ENCODE measurements around the gene PGPEP1.
"Not testable (repeated sequence)": the region's sequence is repeated elsewhere in the genome, so short reads cannot be mapped to it uniquely, and the experiment has no call there.

PGPEP1 gene

DNA sequence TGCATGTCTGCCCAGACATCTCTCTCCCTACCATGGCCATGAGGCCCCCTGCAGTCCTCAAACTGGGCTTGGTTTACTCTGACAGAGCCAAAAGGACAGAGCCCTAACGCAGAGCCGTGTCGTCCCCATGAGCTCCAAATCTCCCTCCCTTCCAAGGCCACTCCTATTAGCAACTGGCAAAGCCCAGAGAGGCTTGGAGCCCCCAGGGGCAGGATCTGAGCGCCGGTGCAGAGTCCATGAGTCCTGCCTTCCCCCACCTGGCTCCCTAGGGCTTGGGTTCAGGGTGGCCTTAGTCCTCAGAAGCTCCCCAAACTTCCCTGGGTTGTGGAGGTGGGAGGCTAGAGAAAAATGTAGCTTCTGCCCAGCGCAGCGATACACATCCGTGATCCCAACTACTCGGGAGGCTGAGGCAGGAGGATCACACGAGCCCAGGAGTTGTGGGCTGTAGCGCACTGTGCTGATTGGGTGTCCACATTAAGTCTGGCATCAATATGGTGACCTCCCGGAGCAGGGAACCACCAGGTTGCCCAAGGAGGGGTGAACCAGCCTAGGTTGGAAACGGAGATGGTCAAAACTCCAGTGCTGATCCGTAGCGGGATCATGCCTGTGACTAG, 7.4 kb upstream of the PGPEP1 start:
- DNase-seq (ENCODE audit: low read depth), result no peak

DNA sequence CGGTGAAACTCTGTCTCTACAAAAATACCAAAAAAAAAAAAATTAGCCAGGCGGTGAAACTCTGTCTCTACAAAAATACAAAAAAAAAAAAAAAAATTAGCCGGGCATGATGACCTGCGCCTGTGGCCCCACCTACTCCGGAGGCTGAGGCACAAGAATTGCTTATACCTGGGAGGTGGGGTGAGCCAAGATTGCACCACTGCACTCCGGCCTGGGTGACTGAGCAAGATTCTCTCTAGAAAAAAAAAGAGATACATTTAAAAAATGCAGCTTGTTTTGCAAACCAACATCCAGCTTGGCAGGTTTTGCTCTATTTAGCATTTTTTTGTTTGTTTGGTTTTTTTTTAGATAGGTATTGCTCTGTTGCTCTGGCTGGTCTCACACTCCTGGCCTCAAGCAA, 6.7 kb upstream of the PGPEP1 start:
- DNase-seq (ENCODE audit: low read depth), result no peak

DNA sequence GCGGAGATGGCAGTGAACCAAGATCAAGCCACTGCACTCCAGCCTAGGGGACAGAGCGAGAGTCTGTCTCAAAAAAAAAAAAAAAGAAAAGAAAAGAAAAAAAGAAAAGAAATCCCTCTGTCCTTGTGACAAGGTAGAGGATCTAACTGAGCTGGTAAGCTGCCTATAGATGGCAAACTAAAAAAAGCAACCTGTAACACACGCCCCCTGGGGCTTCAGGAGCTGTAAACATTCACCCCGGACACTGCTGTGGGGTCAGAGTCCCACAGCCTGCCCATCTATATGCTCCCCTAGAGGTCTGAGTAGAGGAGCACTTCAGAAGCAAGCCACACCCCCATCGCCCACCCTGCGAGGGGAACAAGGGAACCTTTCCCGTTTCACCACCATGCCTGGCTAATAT, 4.3 kb upstream of the PGPEP1 start:
- no peak for DNase-seq (ENCODE audit: low read depth)

DNA sequence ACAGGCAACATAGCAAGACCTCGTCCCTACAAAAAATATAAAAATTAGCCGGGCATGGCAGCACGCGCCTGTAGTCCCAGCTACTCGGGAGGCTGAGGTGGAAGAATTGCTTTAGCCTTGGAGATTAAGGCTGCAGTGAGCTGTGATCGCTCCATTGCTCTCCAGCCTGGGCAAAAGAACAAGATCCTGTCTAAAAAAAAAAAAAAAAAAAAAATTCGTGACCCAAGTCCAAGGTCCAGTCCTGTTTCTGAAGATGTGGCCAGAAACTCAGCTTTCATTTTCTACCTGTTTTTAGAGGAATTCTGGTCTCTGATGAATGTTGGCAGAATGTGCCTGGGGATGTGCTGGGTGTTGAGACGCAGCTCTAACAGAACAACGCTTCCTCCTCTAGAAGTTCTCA, 1.9 kb upstream of the PGPEP1 start:
- no peak for DNase-seq (ENCODE audit: low read depth)

DNA sequence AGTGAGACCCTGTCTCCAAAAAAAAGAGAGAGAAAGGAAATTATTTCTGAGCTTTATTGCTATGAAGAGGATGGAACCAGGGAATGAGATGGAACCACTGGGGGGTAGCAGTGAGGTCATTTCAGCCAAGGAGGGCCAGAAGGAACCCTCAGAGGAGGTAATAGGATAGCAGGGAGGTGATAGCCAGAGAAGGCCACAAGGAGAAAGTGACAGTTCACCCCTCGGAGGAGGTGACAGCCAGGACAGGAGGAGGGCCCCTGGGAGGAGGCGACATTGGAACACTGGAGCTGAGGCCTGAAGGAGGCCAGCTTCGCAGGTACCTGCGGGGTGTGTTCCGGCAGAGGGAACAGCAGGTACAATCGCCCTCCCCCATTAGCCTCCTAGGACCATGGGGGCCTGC, 675 bp upstream of the PGPEP1 start:
- no peak for DNase-seq (ENCODE audit: low read depth)

DNA sequence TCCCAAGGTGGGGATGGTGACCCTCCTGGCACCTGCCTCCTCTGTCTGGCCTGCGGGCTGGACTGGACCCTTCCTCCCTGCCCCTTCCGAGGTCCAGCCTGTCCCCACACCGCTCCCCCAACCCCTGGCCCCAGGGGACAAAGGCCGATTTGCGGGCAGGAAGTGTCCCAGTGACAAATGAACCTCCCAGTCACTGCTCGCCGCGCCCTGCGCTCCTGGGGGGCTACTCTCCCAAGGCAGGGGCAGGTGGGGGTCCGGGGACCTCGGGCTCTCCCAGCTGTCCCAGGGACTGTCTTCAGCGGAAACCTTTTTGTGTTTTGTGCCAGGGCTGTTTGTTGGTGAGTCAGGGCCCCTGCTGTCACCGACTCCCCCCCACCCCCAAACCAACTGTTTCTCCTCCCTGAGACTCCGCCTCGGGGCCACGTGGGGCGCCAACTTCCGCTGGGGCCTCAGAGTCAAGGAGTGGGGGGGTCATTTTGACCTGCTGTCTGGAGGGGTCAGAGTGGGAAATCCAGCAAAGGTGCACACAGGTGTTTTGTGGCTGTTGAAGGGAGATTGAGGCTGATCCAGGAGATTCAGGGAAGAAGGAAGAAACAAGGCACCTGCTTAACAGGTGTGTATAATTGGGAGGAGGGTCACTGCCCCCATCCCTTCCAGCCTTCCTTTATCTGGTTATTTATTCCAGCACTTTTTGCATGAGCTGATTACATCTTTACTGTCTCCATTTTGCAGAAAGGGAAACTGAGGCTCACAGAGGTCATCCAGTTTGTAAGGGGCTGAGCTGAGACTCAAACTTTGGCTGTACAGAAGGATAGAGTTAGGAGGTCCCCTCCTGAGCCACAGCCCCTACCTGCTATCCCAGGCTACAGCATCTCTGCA, 831 bp downstream of the PGPEP1 start:
- DNase-seq (ENCODE audit: low read depth), result no peak

DNA sequence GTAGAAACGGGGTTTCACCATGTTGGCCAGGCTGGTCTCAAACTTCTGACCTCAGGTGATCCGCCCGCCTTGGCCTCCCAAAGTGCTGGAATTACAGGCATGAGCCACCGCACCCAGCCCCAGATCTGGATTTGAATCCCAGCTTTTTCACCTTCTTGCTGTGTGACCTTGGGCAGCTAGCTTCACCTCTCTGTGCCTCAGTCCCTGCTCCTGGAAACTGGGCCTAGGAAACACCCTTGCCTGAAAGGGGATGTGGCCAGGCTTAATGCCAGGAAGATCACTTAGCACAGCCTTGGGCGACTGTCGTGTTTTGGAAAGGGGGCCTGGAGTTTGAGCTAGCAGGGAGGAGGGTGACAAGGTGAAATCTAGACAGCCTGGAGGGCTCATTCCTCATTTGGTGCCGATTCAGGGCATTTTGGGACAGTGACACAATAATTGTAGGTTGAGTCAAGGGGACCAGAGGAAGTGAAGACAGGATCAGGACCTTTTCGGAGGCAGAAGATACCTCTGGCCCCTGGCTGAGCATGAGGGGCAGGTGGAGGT, 1.8 kb downstream of the PGPEP1 start:
- DNase-seq (ENCODE audit: low read depth), result no peak

DNA sequence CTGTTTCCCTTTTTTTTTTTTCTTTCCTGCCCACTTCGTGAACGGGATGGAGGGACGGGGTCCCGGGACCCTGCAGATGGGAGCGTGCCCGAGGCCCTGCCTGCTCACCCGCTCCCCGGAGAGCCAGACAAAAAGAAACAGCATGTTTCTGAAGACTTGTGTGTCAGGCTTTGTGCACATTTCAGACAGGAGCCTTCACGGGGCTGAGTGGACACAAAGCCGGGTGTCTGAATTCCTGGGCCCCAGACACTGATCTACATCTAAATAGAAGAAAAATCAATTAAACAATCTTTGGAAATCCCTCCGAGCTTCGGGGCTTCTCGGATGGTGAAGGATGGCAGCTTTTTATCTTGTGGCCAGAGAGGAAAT, 4.2 kb downstream of the PGPEP1 start:
- DNase-seq (ENCODE audit: low read depth), result no peak

DNA sequence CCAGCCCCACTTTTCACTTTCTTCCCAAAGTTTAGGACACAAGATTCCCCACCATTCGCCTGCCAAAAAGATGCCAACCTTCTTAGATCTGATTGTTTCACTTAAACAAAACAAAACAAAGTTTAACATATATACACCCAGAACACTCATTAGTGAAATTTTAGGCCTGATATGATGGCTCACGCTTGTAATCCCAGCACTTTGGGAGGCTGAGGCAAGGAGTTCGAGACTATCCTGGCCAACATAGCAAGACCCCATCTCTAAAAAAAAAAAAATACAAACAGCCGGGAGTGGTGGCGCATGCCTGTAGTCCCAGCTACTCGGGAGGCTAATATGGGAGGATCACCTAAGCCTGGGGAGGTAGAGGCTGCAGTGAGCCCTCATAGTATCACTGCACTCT, 4.9 kb downstream of the PGPEP1 start:
- DNase-seq (ENCODE audit: low read depth), result no peak

DNA sequence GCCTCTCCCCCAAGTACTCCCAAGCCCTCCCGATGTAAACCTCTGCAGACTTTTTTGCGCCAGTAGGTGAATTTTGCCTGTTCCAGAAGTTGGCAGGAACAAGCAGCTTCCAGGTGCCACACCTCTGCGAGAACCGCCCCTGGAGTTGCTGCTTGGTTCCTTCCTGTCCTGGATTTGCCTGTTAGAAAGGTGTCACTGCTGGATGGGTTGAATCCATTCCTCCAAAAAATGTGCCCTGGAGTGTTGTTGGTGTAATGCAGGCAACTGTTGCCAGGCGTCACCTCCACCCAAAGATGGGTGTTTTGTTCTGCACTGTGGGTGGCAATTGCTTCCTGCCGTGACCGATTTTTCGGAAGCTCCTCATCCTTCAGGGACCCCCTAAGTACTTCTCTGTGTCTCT, 5.7 kb downstream of the PGPEP1 start:
- no peak for DNase-seq (ENCODE audit: low read depth)

DNA sequence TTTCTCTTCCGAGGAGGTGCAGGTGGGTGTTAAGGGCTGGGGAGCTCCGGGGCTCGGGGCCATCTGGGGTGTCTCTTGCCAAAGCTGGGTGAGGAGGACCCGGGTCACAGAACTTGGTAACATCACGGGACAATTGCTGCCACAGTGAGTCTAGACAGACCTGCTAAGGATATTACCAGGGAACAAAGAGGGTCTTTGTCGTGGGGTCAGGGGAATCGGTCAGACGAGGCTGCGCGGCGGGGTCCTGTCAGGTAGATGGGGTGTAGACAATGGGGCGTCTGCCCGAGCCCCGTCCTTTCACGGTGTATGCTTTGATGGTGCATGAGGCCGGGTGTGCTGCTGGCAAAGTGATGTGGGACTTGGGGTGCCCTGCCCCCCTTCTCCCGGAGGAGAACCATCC, 7.8 kb downstream of the PGPEP1 start:
- no peak for DNase-seq (ENCODE audit: low read depth)

DNA sequence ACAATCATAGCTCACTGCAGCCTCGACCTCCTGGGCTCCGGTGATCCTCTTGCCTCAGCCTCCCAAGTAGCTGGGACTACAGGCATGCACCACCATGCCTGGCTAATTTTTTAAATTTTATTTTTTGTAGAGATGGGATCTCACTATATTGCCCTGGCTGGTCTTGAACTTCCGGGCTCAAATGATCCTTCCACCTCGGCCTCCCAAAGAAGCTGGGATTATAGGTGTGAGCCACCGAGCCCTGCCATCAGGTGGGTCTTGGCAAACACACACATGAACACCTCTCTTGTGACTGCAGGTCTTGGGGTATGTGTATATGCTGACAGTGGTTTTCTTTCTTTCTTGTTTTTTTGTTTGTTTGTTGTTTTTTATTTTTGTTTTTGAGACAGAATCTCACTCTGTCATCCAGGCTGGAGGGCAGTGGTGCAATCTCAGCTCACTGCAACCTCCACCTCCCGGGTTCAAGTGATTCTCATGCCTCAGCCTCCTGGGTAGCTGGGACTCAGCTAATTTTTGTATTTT, 8.5 kb downstream of the PGPEP1 start:
- DNase-seq (ENCODE audit: low read depth), result not testable (repeated sequence)

DNA sequence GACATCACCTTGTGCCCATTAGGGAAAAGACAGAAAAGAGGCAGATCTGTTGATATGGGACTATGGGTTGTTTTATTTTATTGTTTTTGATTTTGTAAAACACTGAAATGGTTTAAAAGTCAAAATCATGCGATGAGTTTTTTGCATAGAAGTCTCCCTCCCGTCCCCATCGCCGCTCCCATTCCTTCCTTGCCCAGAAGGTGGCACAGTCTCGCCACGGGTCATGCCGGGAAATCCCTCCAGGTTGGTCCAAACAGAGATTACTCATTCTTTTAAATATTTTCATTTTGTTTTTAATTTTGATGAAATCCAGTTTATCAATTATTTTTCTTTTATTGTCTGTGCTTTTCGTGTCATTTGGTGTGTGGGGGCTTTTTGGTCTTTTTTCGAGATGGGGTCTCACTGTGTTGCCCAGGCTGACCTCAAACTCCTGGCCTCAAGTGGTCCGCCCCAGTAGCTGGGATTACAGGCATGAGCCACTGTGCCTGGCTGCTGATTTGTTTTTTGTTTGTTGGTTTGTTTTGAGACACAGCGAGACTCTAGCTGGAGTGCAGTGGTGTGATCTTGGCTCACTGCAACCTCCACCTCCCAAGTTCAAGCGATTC, 9.2 kb downstream of the PGPEP1 start:
- DNase-seq (ENCODE audit: low read depth), result no peak

DNA sequence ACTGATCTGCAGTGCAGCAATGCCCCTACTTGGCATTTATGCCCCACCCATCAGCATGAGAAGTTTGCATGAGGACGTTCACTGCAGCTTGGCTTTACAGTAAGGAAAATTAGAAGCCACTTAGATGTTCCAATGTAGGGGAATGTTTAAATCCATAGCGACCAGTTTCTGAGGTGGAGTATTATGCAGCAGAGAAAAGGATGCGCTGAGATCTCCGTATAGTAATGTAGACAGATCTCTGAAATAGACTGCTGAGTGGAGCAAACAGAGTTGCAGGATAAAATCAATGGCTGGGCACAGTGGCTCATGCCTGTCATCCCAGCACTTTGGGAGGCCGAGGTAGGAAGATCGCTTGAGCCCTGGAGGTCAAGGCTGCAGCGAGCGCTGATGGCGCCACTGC, 10.1 kb downstream of the PGPEP1 start:
- no peak for DNase-seq (ENCODE audit: low read depth)

DNA sequence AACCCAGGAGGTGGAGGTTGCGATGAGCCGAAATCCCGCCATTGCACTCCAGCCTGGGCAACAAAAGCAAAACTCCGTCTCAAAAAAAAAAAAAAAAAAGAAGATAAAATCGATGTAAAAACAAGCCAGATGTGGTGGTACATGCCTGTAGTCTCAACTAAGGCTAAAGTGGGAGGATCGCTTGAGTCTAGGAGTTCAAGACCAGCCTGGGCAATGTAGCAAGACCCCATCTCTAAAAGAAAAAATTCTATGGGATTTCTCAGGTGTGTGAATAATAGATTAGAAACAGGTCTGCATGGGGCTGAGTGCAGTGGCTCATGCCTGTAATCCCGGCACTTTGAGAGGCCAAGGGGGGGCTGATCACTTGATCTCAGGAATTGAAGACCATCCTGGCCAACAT, 11.1 kb downstream of the PGPEP1 start:
- no peak for DNase-seq (ENCODE audit: low read depth)

DNA sequence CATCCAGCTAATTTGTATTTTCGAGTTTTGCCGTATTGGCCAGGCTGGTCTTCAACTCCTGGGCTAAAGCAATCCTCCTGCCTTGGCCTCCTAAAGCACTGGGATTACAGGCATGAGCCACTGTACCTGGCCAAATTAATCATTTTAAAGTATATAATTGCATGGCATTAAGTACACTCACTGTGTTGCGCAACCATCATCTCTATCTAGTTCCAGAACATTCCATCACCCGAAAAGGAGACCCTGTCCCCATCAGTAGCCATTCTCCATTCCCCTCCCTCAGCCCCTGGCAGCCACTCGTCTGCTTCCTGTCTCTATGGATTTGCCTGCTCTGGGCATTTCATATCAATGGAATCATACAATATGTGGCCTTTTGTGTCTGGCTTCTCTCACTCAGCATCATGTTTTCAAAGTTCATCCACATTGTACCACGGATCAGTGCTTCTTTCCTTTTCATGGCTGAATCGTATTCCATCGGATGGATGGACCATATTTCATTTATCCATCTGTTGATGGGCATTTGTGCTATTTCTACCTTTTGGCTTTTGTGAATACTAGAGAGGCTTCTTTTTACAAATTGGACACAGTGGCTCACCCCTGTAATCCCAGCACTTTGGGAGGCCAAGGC, 13.1 kb downstream of the PGPEP1 start:
- DNase-seq (ENCODE audit: low read depth), result no peak

DNA sequence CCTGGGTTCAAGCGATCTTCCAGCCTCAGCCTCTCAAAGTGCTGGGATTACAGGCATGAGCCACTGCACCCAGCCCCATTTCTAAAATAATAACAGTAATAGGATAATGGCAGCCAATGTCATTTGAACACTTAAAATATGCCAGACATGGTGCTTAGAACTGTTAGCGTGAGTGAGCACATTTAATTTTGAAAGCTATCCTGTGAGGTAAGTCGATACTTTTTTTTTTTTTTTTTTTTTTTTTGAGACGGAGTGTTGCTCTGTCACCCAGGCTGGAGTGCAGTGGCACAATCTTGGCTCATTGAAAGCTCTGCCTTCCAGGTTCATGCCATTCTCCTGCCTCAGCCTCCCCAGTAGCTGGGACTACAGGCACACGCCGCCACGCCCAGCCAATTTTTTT, 14.3 kb downstream of the PGPEP1 start:
- not testable (repeated sequence) for DNase-seq (ENCODE audit: low read depth)

DNA sequence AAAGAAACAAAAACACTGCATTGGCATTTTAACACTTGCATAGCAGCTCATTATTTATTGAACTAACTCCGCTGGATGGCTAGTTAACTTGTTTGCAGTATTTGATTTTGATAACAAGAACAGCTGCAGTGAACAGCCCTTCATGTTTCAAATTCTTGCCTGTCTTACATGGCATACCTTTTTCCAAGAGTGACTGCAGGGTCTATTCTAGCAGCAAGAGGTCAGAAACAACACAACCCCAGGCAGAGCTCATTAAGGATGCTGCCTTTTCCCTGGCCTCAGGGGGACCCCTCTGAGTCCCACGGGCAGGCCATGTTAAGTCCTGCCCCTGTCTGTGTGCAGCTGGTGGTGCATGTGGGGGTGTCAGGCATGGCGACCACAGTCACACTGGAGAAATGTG, 16.6 kb downstream of the PGPEP1 start:
- DNase-seq (ENCODE audit: low read depth), result no peak

DNA sequence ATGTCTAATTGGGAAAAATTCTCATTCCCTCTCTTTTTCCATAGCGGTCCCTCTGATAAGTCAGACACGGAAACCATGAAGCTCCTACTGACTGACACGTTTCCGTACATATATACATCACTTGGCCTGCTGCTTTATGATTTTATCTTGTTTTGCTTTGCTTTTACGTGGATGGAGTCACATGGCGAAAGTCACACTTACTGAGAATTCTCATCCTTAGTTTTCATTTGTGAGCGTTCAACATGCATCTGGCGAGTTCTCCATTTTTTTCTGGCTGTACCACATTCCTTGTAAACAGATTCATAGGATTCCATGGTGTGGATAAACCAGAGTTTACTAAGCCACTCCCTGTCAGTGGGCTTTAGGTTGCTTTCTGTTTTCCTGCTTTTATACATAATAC, 21.2 kb downstream of the PGPEP1 start:
- DNase-seq (ENCODE audit: low read depth), result no peak

DNA sequence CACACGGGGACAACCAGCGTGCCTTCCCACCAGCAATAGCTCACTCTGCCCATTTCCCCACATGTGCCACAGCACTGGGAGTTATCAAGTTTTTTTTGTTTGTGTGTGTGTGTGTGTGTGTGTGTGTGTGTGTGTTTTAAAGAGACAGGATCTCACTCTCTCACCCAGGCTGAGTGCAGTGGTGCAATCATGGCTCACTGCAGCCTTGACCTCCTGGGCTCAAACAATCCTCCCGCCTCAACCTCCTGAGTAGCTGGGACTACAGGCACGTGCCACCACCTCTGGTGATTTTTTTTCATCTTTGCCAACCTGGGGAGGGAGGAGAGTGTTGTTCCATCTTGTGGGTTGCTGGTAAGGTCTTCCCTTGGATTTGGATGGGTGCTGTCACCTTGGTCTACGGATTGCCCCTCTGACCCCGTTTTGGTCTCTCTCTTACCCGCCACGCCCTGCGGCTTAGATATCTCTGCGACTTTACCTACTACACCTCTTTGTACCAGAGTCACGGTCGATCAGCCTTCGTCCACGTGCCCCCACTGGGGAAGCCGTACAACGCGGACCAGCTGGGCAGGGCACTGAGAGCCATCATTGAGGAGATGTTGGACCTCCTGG, 22.6 kb downstream of the PGPEP1 start:
- DNase-seq (ENCODE audit: low read depth), result no peak

DNA sequence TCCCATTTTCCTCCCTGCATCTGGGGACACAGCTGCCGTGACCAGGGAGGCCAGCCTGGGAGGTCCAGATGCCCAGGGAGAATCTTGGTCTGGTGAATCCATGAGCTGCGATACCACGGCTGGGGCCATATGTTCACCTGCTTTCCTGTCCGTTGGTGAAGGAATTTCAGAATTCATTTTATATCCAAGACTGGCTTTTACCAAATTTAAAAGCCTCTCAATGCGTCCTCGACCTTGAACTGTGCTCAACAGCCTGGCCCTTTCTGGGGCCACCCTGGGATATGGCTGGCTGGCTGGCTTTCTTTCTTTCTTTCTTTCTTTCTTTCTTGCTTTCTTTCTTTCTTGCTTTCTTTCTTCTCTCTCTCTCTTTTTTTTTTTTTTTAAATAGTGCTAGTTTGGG, 23.4 kb downstream of the PGPEP1 start:
- no peak for DNase-seq (ENCODE audit: low read depth)

DNA sequence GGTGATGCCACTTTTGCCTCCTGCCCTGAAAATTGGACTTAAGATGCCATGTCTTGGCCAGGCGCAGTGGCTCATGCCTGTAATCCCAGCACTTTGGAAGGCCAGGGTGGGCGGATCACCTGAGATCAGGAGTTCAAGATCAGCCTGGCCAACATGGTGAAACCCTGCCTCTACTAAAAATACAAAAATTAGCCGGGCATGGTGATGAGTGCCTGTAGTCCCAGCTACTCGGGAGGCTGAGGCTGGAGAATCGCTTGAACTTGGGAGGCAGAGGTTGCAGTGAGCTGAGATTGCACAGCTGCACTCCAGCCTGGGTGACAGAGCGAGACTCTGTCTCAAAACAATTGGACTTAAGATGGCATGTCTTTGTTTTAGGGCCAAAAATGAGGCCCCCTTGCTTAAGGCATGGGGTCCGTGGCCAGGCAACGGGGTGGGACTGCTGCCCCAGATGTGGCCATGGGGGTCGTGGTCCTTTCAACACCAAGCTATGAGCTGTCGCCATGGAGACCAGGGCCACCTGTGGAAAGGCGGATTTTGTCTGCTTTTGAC, 24.0 kb downstream of the PGPEP1 start:
- DNase-seq (ENCODE audit: low read depth), result not testable (repeated sequence)
